SK-N-DZ (cell line): ENCODE results near the gene PDZRN3.

Experiments
- DNase-seq: peaks from one replicate; pipeline ENCODE4 v3.0.0-alpha.2; 2015; ENCODE audit warnings: low spot score
- small RNA-seq, 2 experiments: library from RNA; depleted of rRNA; stranded (forward); fragments of <200 nt; gene quantifications; one replicate each; pipeline ENCODE3, GENCODE V24; 2014

The PDZRN3 gene

GRCh38 chr3:73342077-73342476, 282.7 kb downstream of the PDZRN3 start:
- no peak for DNase-seq

- DNase-seq: no peak
Measured at GRCh38 chr3:73341272-73341935, 283.3 kb downstream of the PDZRN3 start.

GRCh38 chr3:73332558-73332957, 292.2 kb downstream of the PDZRN3 start:
- no peak for DNase-seq

Small RNA genes within 50 kb of the gene (small RNA-seq; reads per million reads assigned to genes)
- gene RNU7-119P: 0 reads per million in 2 experiments
